H1 (cell line): ENCODE results near the gene PPP1R10. TPM values are rescaled to one million over a fixed set of nuclear protein-coding genes. Genes with fewer than 3 reads are reported as not detected.

Source experiments
- CHD2 ChIP-seq: IDR thresholded peaks from 2 replicates; pipeline ENCODE4 v1.6.1; 2012; ENCODE audit warnings: low read length, improper control_type of control experiment
- FOSL1 ChIP-seq: IDR thresholded peaks from 2 replicates; pipeline ENCODE4 v1.6.1; 2011; ENCODE audit warnings: mild to moderate bottlenecking, low read depth, low read length, moderate library complexity; ENCODE audit not compliant: insufficient read depth
- TBP ChIP-seq: IDR thresholded peaks from 2 replicates; pipeline ENCODE4 v1.6.1; 2011; ENCODE audit warnings: low read depth, low read length, improper control_type of control experiment
- polyA plus RNA-seq, 7 experiments: library from polyadenylated mRNA; depleted of rRNA in 3 of 7; stranded (reverse) in 5 of 7; unstranded in 2 of 7; fragments of >200 nt in 5 of 7; fragments of 200-250 nt in 2 of 7; gene quantifications; 1 replicate in 5 of 7; 2 replicates in 1 of 7; 4 replicates in 1 of 7; pipeline versions ENCODE4 v1.2.1 to v1.2.3, GENCODE V29; 2011 to 2013; ENCODE audit warnings: missing spikeins in 2 of 7, mixed read lengths in 2 of 7
- total RNA-seq: library from RNA; stranded (reverse); fragmentation: NEBNext Ultra II Directional; extraction: Animal tissue kit (Norgen Biotek cat#: 25700); gene quantifications from 2 replicates; pipeline ENCODE4 v1.2.1, GENCODE V29; 2021
- TF ChIP-seq, protein P1 (sequence below): IDR thresholded peaks from 2 replicates; pipeline ENCODE4 v1.6.1; 2011; ENCODE audit warnings: low read depth, mild to moderate bottlenecking, low read length; ENCODE audit not compliant: insufficient read depth

The PPP1R10 gene
- total and polyA plus RNA-seq, 2 of the 8 experiments (the other 6 are each of a cell fraction or from before 2014, with no cell fraction given), result 23.9 to 89.1 TPM

DNA sequence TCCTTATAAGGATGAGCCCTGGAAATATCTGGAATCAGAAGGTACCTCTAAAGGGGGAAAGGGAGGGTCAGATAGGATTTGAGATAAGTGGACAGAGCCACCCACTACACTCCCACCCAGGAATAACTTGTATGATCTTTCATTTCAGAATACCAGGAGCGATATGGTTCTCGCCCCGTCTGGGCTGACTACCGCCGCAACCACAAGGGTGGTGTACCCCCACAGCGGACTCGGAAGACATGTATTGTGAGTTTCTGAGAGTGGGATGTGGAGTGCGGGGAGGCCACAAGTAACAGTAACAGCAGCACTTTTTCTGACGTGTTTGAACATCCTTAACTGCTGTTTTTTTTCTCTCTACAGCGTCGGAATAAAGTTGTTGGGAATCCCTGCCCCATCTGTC, 2.5 kb upstream of the PPP1R10 start (continued):
- TF ChIP-seq TBP (no peak), FOSL1 (no peak), CHD2 (no peak)
- TF ChIP-seq, protein P1, sequence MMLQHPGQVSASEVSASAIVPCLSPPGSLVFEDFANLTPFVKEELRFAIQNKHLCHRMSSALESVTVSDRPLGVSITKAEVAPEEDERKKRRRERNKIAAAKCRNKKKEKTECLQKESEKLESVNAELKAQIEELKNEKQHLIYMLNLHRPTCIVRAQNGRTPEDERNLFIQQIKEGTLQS, result no peak
